Peyer's patch (tissue), 4 donors: ENCODE data around the gene RNASE12. TPM values are rescaled to one million over a fixed set of nuclear protein-coding genes. Genes with fewer than 3 reads are reported as not detected.

Experiments used
- DNase-seq, 3 donors: peaks; one replicate each; pipeline ENCODE4 v3.0.0-alpha.2; 2017 to 2019
- H3K27ac ChIP-seq, 4 donors: fragments of 200-600 bp; sonication (generic); one replicate each; pipeline ENCODE4 v1.5.1; 2016 to 2019
- H3K27me3 ChIP-seq, 2 donors: fragments of 200-600 bp; sonication (generic); one replicate each; pipeline ENCODE4 v1.5.1; 2019
- H3K36me3 ChIP-seq, 3 donors: fragments of 200-600 bp; sonication (generic); one replicate each; pipeline ENCODE4 v1.5.1; 2016 to 2019
- H3K4me1 ChIP-seq, 4 donors: fragments of 200-600 bp; sonication (generic); one replicate each; pipeline ENCODE4 v1.5.1; 2016 to 2019
- H3K4me3 ChIP-seq, 4 donors: fragments of 200-600 bp; sonication (generic); 1 replicate in 3 of 4; 2 replicates in 1 of 4; pipeline ENCODE4 v1.5.1; 2016 to 2019; ENCODE audit warnings: mild to moderate bottlenecking in 1 of 4
- H3K9me3 ChIP-seq, 4 donors: fragments of 200-600 bp; sonication (generic); one replicate each; pipeline ENCODE4 v1.5.1; 2016 to 2019; ENCODE audit warnings: mild to moderate bottlenecking in 1 of 4
- CTCF ChIP-seq, 6 experiments: fragments of 450-650 bp in 4 of 6; fragments of 200-600 bp in 2 of 6; sonication (generic) in 1 of 6; IDR thresholded peaks; one replicate each; pipeline ENCODE4 v1.5.1; 2017 to 2019; ENCODE audit warnings: antibody characterized with exemption in 6 of 6, mild to moderate bottlenecking in 3 of 6, moderate library complexity in 1 of 6
- POLR2A ChIP-seq, 2 donors: fragments of 450-650 bp; IDR thresholded peaks; one replicate each; pipeline ENCODE4 v1.5.1; 2017; ENCODE audit warnings: antibody characterized with exemption in 2 of 2, mild to moderate bottlenecking in 2 of 2, moderate library complexity in 2 of 2
- total RNA-seq, 4 donors: library from RNA; depleted of rRNA; stranded (reverse); fragments of >200 nt; gene quantifications; one replicate each; pipeline ENCODE4 v1.1.0, GENCODE V29; 2016

RNASE12 gene
- total RNA-seq, 4 donors from 2014 or later, result not detected

- H3K4me3 ChIP-seq, result no peak overlapping the region
- DNase-seq, result no peak
- H3K36me3 ChIP-seq, result no peaks in the 10 kb centered on the region
- H3K27me3 ChIP-seq, result no peaks in the 10 kb centered on the region
- TF ChIP-seq POLR2A (IDR thresholded peaks at IDR 0.05) (no peak), CTCF (IDR thresholded peaks at IDR 0.05) (no peak)
- peak overlapping the region in 1 of 4 donors; percentile 26 for H3K27ac ChIP-seq
- H3K4me1 ChIP-seq, result peaks cover 0 to 7% (median 0%) of the 10 kb centered on the region in 4 donors
- no peaks in the 10 kb centered on the region for H3K9me3 ChIP-seq
These were observed 15.7 kb upstream of the RNASE12 start for GRCh38 chr14:20606902-20607242.

GRCh38 chr14:20606190-20606901, 15.2 kb upstream of the RNASE12 start:
- H3K27ac ChIP-seq, result peak overlapping the region in 1 of 4 donors; percentile 26
- no peak overlapping the region for H3K4me3 ChIP-seq
- peaks cover 0 to 7% (median 0%) of the 10 kb centered on the region in 4 donors for H3K4me1 ChIP-seq
- TF ChIP-seq POLR2A (IDR thresholded peaks at IDR 0.05), result no peak
- TF ChIP-seq CTCF (IDR thresholded peaks at IDR 0.05), result peak in 4 of 6 experiments; percentile 32 to 87 (median 82)
- H3K9me3 ChIP-seq, result no peaks in the 10 kb centered on the region
- H3K27me3 ChIP-seq, result no peaks in the 10 kb centered on the region
- DNase-seq, result peak in 2 of 3 donors; percentile 79 to 85
- H3K36me3 ChIP-seq, result no peaks in the 10 kb centered on the region

GRCh38 chr14:20603813-20604690, 12.9 kb upstream of the RNASE12 start:
- Histone ChIP-seq H3K36me3 (no peaks in the 10 kb centered on the region), H3K4me3 (no peak overlapping the region), H3K27me3 (no peaks in the 10 kb centered on the region), H3K4me1 (no peaks in the 10 kb centered on the region), H3K27ac (no peak overlapping the region), H3K9me3 (no peaks in the 10 kb centered on the region)
- DNase-seq, result no peak
- TF ChIP-seq CTCF (IDR thresholded peaks at IDR 0.05), result no peak

GRCh38 chr14:20602583-20602982, 11.4 kb upstream of the RNASE12 start:
- no peaks in the 10 kb centered on the region for H3K4me1 ChIP-seq
- TF ChIP-seq CTCF (IDR thresholded peaks at IDR 0.05), result no peak
- TF ChIP-seq POLR2A (IDR thresholded peaks at IDR 0.05), result no peak
- H3K4me3 ChIP-seq, result no peak overlapping the region
- DNase-seq, result no peak
- no peak overlapping the region for H3K27ac ChIP-seq
- no peaks in the 10 kb centered on the region for H3K27me3 ChIP-seq
- H3K9me3 ChIP-seq, result no peaks in the 10 kb centered on the region
- no peaks in the 10 kb centered on the region for H3K36me3 ChIP-seq

GRCh38 chr14:20601522-20601921, 10.3 kb upstream of the RNASE12 start:
- Histone ChIP-seq H3K4me3 (no peak overlapping the region), H3K36me3 (no peaks in the 10 kb centered on the region), H3K27ac (no peak overlapping the region), H3K27me3 (no peaks in the 10 kb centered on the region), H3K9me3 (no peaks in the 10 kb centered on the region), H3K4me1 (no peaks in the 10 kb centered on the region)
- no peak for DNase-seq
- no peak for TF ChIP-seq CTCF (IDR thresholded peaks at IDR 0.05)
- TF ChIP-seq POLR2A (IDR thresholded peaks at IDR 0.05), result no peak
